SIG-M5 treated with dmso at 0.1 percent for 504 hours (cell line): ENCODE data around the gene RALGAPB.
A peak's percentile ranks its signal among the peaks of the same experiment; 100 is the strongest.

ENCODE experiments used
- DNase-seq: peaks from one replicate; lab custom pipeline; 2025; ENCODE audit not compliant: unreplicated experiment; lab: John Stamatoyannopoulos, UW

Gene RALGAPB

GRCh38 chr20:38603286-38603685, 130.6 kb downstream of the RALGAPB start:
- no peak for DNase-seq

DNA sequence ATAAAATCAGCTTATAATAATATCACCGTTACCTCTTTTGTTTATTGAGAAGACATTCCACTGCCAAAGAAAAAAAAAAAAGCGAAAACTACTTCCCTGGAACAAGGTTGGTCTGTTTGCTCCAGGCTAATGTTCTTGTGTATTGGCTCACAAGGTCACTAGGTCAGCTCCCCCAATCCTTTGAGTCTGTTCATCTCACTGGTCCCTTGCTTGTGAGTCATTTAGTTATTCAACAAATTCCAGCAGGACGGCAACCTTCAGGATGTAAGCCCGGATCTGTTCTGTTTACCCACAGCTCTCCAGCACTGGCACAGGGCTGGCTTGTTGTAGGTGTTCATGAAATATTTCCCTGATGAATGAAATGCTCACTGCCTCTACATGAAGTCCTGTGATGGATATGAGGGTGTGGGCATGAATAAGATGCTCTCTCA, 132.2 kb downstream of the RALGAPB start:
- peak; percentile 43 for DNase-seq

DNA sequence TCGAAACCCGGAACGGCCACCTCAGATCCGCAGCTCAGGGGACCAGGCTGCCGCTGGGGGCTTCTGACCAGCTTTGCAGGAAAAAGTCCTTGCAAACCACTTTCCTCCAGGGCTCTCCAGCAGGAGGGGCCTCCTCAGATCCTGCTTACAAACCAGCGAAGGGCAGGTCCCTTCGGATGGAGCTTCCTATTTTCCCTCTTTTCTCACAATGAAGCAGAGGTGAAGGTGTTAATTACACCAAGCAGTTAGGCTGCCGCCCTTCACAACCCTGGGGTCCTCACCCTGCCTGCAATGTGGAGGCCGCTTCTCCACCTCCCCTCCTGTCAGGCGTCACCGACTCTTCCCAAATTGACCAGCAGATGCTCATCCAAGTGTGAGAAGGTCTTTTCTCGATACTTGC, 134.7 kb downstream of the RALGAPB start:
- no peak for DNase-seq

DNA sequence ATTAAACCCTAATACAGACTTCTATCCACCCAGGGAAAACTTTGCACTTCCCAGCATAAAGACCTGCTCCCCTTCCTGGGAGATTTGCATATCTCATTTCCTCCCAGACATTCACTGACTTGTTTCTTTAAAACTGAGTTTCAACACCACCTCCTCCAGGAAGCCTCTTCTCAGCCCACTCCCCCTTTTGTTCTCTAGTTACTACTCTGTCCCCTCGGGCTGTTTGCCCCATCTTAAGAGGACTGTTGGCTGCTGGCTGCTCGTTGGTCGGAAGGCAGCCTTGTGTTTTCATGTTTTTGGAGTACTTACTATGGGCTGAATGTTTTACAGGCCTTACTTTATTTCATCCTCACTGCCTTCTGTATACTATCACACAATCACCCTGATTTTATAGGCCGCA, 135.5 kb downstream of the RALGAPB start:
- no peak for DNase-seq

DNA sequence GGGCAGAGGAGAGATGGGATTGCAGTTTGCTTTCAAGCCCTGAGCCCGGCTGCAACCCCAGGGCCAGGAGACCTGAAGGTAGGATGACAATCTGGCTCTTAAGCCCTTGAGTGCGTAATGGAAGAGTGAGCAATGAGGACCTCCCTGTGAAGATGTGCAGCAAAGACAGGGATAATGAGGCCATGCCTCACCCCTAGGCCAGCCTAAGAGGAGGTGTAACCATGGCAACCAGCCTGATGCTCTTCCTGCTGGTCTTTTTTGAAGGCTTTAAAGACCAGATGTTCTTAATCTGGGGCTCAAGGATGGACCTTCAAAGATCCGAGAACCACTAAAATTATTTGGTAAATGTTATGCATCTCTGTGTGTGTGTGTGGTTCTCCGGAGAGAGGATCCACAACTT, 137.2 kb downstream of the RALGAPB start:
- no peak for DNase-seq

- no peak for DNase-seq
These were observed 137.9 kb downstream of the RALGAPB start for GRCh38 chr20:38610521-38610920.

DNA sequence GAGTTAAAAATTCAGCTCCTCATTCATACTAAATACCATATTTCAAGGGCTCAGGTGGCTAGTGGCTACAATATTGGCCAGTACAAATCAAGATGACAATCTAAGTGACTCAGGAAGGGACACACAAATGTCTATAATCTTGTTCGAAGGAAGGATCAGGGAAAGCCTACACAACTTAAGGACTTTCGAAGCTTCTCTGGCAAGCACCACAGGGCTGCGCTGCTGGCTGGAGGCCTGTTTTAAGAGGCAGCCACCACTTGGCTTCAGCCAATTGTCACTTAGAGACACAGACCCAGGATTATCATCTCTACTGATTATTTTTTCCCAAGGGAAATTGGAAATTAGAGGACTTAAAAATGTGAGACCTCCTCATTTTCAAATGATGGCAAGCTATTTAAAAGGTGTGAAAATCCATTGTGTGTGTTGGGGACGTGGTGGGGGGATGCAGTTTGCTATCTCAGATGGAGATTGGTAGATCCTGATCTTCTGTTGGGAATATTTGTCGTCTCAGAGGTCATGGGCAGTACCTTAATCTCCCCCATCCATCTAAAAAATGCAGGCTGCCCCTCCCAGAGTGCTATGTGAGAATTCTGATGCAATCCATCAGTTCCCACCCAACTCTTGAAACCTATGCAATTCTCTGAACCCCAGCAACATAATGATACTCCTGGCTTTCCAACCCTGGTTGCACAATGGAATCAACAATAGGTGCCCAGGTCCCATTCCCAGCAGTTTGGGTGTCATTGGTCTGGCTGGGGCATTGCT, 140.3 kb downstream of the RALGAPB start:
- no peak for DNase-seq

GRCh38 chr20:38615283-38615682, 142.6 kb downstream of the RALGAPB start:
- DNase-seq = no peak

DNA sequence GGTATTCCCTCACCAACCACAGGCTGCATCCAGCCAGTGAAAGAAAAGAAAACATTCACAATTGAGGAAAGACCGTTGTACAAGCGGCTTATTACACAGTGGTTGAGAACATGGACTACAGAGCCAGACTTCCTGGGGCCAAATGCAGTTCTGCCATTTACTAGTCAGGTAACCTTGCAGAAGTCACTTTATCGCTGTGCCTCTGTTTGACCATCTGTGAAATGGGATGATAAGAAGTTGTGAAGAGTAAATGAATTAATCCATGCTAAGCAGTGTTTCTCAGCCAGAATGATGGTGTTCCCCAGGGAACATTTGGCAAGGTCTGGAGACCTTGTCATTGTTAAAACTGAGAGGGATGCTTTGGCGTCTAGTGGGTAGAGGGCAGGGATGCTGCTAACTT, 143.8 kb downstream of the RALGAPB start:
- DNase-seq = no peak

- no peak for DNase-seq
These were observed 144.6 kb downstream of the RALGAPB start for GRCh38 chr20:38617011-38617829.

GRCh38 chr20:38617830-38618196, 145.2 kb downstream of the RALGAPB start:
- DNase-seq = no peak

- no peak for DNase-seq
These were observed 147.8 kb downstream of the RALGAPB start for GRCh38 chr20:38620441-38620840.

GRCh38 chr20:38623061-38623460, 150.4 kb downstream of the RALGAPB start:
- DNase-seq = no peak

- no peak for DNase-seq
These were observed 151.4 kb downstream of the RALGAPB start for GRCh38 chr20:38624084-38624483.

- no peak for DNase-seq
These were observed 153.3 kb downstream of the RALGAPB start for GRCh38 chr20:38625896-38626295.

- no peak for DNase-seq
These were observed 154.4 kb downstream of the RALGAPB start for GRCh38 chr20:38626921-38627659.
